Astrocyte (in vitro differentiated cells and primary cell): ENCODE data around the gene TRMT10A. TPM values are rescaled to one million over a fixed set of nuclear protein-coding genes. Genes with fewer than 3 reads are reported as not detected.

ENCODE experiments used
- DNase-seq: peaks from one replicate; pipeline ENCODE4 v3.0.0-alpha.2; 2010; ENCODE audit warnings: low read depth
- FAIRE-seq: peaks from 2 replicates; lab custom pipeline; 2011; peaks lifted over from hg19 to GRCh38; lab: Jason Lieb, UNC
- H2AFZ ChIP-seq: 2 replicates; pipeline ENCODE4 v1.6.0; 2012; ENCODE audit warnings: low read depth, low read length, inconsistent platforms
- H3K27ac ChIP-seq: 2 replicates; pipeline ENCODE4 v1.5.1; 2011; ENCODE audit warnings: low read depth, low read length, inconsistent platforms
- H3K27me3 ChIP-seq: 2 replicates; pipeline ENCODE4 v1.6.0; 2011; ENCODE audit warnings: low read length, inconsistent platforms; ENCODE audit not compliant: insufficient read depth
- H3K36me3 ChIP-seq: 2 replicates; pipeline ENCODE4 v1.5.1; 2011; ENCODE audit warnings: low read length, inconsistent platforms; ENCODE audit not compliant: insufficient read depth
- H3K4me1 ChIP-seq: 2 replicates; pipeline ENCODE4 v1.5.1; 2011; ENCODE audit warnings: low read length, inconsistent platforms; ENCODE audit not compliant: insufficient read depth
- H3K4me2 ChIP-seq: 2 replicates; pipeline ENCODE4 v1.6.0; 2012; ENCODE audit warnings: low read length, inconsistent platforms
- H3K4me3 ChIP-seq: 2 replicates; pipeline ENCODE4 v1.5.1; 2011; ENCODE audit warnings: low read depth, mild to moderate bottlenecking, low read length, inconsistent platforms; ENCODE audit not compliant: insufficient read depth
- H3K79me2 ChIP-seq: 2 replicates; pipeline ENCODE4 v1.6.0; 2012; ENCODE audit warnings: mild to moderate bottlenecking, low read length, inconsistent platforms; ENCODE audit not compliant: insufficient read depth
- H3K9ac ChIP-seq: 2 replicates; pipeline ENCODE4 v1.6.0; 2012; ENCODE audit warnings: mild to moderate bottlenecking, low read length, inconsistent platforms
- H3K9me3 ChIP-seq: 2 replicates; pipeline ENCODE4 v1.5.1; 2012; ENCODE audit warnings: low read depth, mild to moderate bottlenecking, low read length, inconsistent platforms; ENCODE audit not compliant: insufficient read depth
- H4K20me1 ChIP-seq: 2 replicates; pipeline ENCODE4 v1.6.0; 2012; ENCODE audit warnings: low read length, inconsistent platforms; ENCODE audit not compliant: insufficient read depth
- H3K27ac Mint-ChIP-seq: one replicate; pipeline ENCODE4 v1.8.0; 2021; ENCODE audit warnings: mild to moderate bottlenecking, mixed read lengths; ENCODE audit not compliant: unreplicated experiment
- H3K27me3 Mint-ChIP-seq: one replicate; pipeline ENCODE4 v1.8.0; 2021; ENCODE audit warnings: low read depth, mixed read lengths; ENCODE audit not compliant: unreplicated experiment
- H3K36me3 Mint-ChIP-seq: one replicate; pipeline ENCODE4 v1.8.0; 2021; ENCODE audit warnings: low read depth, mixed read lengths; ENCODE audit not compliant: unreplicated experiment
- H3K4me1 Mint-ChIP-seq: one replicate; pipeline ENCODE4 v1.8.0; 2021; ENCODE audit warnings: low read depth, mixed read lengths; ENCODE audit not compliant: unreplicated experiment
- H3K4me3 Mint-ChIP-seq: one replicate; pipeline ENCODE4 v1.8.0; 2021; ENCODE audit warnings: mild to moderate bottlenecking, moderate library complexity, mixed read lengths; ENCODE audit not compliant: unreplicated experiment
- H3K9me3 Mint-ChIP-seq: one replicate; pipeline ENCODE4 v1.8.0; 2021; ENCODE audit warnings: mild to moderate bottlenecking, mixed read lengths; ENCODE audit not compliant: unreplicated experiment
- CTCF ChIP-seq: IDR thresholded peaks from 2 replicates; pipeline ENCODE4 v1.5.1; 2011; ENCODE audit warnings: low read depth, mild to moderate bottlenecking, inconsistent platforms, low read length, moderate library complexity; ENCODE audit not compliant: insufficient read depth
- EZH2 ChIP-seq: IDR thresholded peaks from 2 replicates; pipeline ENCODE4 v1.6.1; 2012; ENCODE audit warnings: mild to moderate bottlenecking, low read length, inconsistent platforms; ENCODE audit not compliant: insufficient read depth
- total RNA-seq: library from RNA; stranded (reverse); gene quantifications from 2 replicates; pipeline ENCODE4 v1.2.1, GENCODE V29; 2021

Gene TRMT10A
- total RNA-seq, 1 donor from 2014 or later, result 11.8 TPM

DNA sequence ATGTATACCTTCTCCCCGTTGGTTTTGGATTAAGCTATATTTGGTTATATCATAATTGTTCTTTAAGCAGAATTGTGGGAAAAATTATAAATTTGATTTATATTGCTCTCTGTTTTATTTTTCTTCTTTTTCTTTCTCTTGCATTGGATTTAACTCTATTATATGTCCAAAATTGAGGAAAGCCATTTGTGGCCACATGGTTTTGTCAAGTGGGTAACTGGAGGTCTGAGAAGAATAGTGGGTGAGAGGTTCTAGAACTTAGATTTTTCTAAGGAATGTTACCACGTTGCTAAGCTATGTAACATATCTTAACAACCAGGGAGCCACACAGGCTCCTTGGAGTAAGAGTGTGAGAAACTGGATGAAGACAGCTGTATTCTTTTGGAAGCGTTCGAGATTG is 53.1 kb downstream of the TRMT10A start, which contains the start of gene C4orf17:
Gene C4orf17 (plus strand): TSS at position 301 of the 400 bp plus-strand sequence. CDS start 2,061 bp downstream, outside the sequence.
- H3K4me3 ChIP-seq, result no peak within 1 kb of the TSS
- peaks cover 5% of the 10 kb centered on the region for H3K9me3 Mint-ChIP-seq
- H3K4me3 Mint-ChIP-seq, result no peak within 1 kb of the TSS
- FAIRE-seq, result no peak
- no peak within 1 kb of the TSS for H3K4me2 ChIP-seq
- no peak for DNase-seq
- no peaks in the 10 kb centered on the region for H3K4me1 Mint-ChIP-seq
- H3K36me3 Mint-ChIP-seq, result no peaks in the 10 kb centered on the region
- H3K4me1 ChIP-seq, result no peaks in the 10 kb centered on the region
- H3K9me3 ChIP-seq, result no peaks in the 10 kb centered on the region
- no peaks in the 10 kb centered on the region for H4K20me1 ChIP-seq
- H2AFZ ChIP-seq, result no peak within 1 kb of the TSS
- H3K27me3 Mint-ChIP-seq, result no peaks in the 10 kb centered on the region
- no peak within 1 kb of the TSS for H3K9ac ChIP-seq
- no peak within 1 kb of the TSS for H3K27ac ChIP-seq
- TF ChIP-seq EZH2, result no peak
- TF ChIP-seq CTCF, result no peak
- H3K79me2 ChIP-seq, result no peaks in the 10 kb centered on the region
- no peaks in the 10 kb centered on the region for H3K36me3 ChIP-seq
- no peak within 1 kb of the TSS for H3K27ac Mint-ChIP-seq
- no peaks in the 10 kb centered on the region for H3K27me3 ChIP-seq

- H3K27ac Mint-ChIP-seq, result no peak overlapping the region
- no peak for FAIRE-seq
Observed at GRCh38 chr4:99507762-99508161, 56.1 kb downstream of the TRMT10A start.

More at GRCh38 chr4:99507762-99508161, 56.1 kb downstream of the TRMT10A start:
- Mint-ChIP-seq H3K4me1 (no peaks in the 10 kb centered on the region), H3K36me3 (no peaks in the 10 kb centered on the region), H3K27me3 (no peaks in the 10 kb centered on the region), H3K4me3 (no peak overlapping the region), H3K9me3 (peaks cover 11% of the 10 kb centered on the region)
- Histone ChIP-seq H4K20me1 (no peaks in the 10 kb centered on the region), H3K9me3 (no peaks in the 10 kb centered on the region), H3K36me3 (no peaks in the 10 kb centered on the region), H3K9ac (no peak overlapping the region), H2AFZ (no peak overlapping the region), H3K27me3 (no peaks in the 10 kb centered on the region), H3K27ac (no peak overlapping the region), H3K4me3 (no peak overlapping the region), H3K79me2 (no peaks in the 10 kb centered on the region), H3K4me1 (no peaks in the 10 kb centered on the region), H3K4me2 (no peak overlapping the region)
- DNase-seq, result no peak
- TF ChIP-seq CTCF (no peak), EZH2 (no peak)
